ENCODE measurements around the gene MAP3K5.
A peak's percentile ranks its signal among the peaks of the same experiment; 100 is the strongest.

The MAP3K5 gene

DNA sequence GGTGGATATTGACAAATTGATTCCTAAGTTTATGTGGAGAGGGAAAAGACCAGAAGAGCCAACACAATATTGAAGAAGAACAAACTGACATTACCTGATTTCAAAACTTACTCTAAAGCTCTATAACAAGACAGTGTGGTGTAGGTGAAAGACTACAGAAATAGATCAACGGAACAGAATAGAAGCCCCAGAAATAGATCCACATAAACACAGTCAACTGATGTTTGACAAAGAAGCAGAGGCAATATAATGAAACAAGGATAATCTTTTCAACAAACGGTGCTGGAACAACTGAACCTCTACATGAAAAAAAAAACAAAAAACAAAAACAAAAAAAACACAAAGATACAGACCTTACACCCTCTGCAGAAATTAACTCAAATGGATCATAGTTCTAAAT, 50.2 kb downstream of the MAP3K5 start:
- no peaks in the 10 kb centered on the region for H3K27me3 ChIP-seq
- TF ChIP-seq, protein P1, sequence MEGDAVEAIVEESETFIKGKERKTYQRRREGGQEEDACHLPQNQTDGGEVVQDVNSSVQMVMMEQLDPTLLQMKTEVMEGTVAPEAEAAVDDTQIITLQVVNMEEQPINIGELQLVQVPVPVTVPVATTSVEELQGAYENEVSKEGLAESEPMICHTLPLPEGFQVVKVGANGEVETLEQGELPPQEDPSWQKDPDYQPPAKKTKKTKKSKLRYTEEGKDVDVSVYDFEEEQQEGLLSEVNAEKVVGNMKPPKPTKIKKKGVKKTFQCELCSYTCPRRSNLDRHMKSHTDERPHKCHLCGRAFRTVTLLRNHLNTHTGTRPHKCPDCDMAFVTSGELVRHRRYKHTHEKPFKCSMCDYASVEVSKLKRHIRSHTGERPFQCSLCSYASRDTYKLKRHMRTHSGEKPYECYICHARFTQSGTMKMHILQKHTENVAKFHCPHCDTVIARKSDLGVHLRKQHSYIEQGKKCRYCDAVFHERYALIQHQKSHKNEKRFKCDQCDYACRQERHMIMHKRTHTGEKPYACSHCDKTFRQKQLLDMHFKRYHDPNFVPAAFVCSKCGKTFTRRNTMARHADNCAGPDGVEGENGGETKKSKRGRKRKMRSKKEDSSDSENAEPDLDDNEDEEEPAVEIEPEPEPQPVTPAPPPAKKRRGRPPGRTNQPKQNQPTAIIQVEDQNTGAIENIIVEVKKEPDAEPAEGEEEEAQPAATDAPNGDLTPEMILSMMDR (IDR thresholded peaks at IDR 0.05), result no peak
- H3K4me1 ChIP-seq (ENCODE audit: control insufficient read depth in 1 of 2, insufficient read depth in 1 of 2, low read depth in 1 of 2, low read length in 1 of 2), result peaks cover 4 to 9% of the 10 kb centered on the region in 2 experiments
- no peaks in the 10 kb centered on the region for H3K36me3 ChIP-seq
- no peak overlapping the region for H3K27ac ChIP-seq
- H3K9me3 ChIP-seq, result no peaks in the 10 kb centered on the region
- H3K4me3 ChIP-seq (ENCODE audit: low read depth in 1 of 2, low read length in 1 of 2), result no peak overlapping the region

DNA sequence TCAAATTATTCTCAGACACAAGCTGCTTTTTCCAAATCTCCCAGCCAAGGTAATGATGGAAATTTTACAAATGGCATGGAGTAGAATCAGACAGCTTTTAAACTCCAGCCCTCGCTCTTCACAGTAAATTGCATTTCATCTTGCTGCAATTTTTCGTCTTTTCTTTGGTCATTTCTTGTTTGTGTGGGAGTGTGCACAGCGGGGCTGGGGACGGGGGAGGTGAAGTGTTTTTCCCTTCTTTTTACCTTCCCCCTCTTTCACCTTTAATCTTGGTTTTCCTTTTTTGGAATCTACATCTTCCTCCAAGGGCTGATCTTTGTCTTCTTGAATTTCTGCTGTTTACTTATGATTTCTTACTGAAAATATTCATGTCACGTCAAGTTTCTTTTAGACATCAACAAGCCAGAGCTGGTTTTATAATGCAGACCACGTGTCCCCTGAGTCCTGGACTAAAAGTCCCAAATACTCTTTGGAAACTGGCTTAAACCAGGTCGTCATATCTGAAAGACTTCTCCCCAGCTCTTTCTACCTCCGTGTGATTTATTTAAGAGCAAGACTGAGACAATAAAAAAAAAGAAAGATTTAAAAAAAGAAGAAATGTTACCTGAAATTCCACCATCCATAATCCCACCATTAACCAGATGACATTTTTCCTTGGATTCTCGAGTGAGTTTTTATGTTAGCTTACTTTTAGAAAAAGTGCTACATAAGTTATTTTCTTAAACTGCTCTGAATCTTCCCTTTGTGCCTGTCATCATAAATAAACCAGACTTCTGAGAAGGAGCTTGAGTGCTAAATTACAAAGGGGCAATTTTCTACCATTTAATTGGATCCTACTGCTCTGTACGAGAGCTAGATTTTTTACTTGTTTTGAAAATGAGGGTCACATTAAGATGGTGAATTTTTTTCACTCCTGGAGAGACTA, 52.0 kb downstream of the MAP3K5 start:
- Histone ChIP-seq H3K27me3 (no peaks in the 10 kb centered on the region), H3K4me1 (ENCODE audit: control insufficient read depth in 1 of 2, insufficient read depth in 1 of 2, low read depth in 1 of 2, low read length in 1 of 2) (peaks cover 4 to 9% of the 10 kb centered on the region in 2 experiments), H3K4me3 (ENCODE audit: low read depth in 1 of 2, low read length in 1 of 2) (no peak overlapping the region), H3K9me3 (no peaks in the 10 kb centered on the region), H3K27ac (no peak overlapping the region), H3K36me3 (no peaks in the 10 kb centered on the region)
- TF ChIP-seq, protein P1 (IDR thresholded peaks at IDR 0.05), result no peak

DNA sequence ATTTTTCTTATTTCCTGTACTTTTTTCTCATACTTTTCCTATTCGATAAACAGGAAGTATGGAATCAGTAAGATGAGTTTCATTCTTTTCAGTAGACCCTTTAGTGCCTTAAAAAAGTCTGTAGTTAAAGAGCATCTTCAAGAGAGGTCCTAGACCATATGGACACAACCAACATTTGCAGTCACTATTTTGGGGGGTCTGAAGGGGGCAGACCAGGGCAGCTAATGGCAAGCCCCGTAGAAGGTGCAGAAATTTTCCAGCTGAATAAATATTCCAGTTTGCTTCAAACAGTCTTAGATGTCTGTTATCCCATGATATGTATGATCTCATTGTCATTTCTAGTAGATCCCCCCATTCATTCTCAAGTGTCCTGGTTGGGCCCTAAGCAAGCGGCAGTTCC, 52.8 kb downstream of the MAP3K5 start:
- Histone ChIP-seq H3K27ac (no peak overlapping the region), H3K36me3 (no peaks in the 10 kb centered on the region), H3K27me3 (no peaks in the 10 kb centered on the region), H3K9me3 (no peaks in the 10 kb centered on the region), H3K4me1 (ENCODE audit: control insufficient read depth in 1 of 2, insufficient read depth in 1 of 2, low read depth in 1 of 2, low read length in 1 of 2) (peaks cover 4 to 9% of the 10 kb centered on the region in 2 experiments), H3K4me3 (ENCODE audit: low read depth in 1 of 2, low read length in 1 of 2) (no peak overlapping the region)
- TF ChIP-seq, protein P1 (IDR thresholded peaks at IDR 0.05), result no peak

DNA sequence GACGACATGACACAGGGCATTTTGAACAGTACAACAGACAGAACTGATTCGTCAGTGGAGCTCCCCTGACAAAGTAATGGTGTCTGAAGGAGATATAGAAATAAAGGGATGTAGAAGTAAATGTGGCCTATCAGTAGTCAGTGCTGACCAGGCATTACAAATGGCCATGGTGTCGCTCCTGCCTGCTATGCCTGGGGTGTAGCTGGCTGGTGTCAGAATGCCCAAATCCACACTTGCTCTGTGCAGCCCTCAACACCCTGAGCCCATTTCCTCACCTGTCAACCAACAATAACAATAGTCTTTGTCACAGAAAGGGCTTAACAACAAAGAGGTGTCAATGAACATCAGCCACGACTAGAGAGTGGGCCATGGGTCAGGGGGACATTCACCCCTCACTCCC, 53.2 kb downstream of the MAP3K5 start:
- H3K4me1 ChIP-seq (ENCODE audit: control insufficient read depth in 1 of 2, insufficient read depth in 1 of 2, low read depth in 1 of 2, low read length in 1 of 2), result peaks cover 4 to 9% of the 10 kb centered on the region in 2 experiments
- TF ChIP-seq, protein P1 (IDR thresholded peaks at IDR 0.05), result no peak

DNA sequence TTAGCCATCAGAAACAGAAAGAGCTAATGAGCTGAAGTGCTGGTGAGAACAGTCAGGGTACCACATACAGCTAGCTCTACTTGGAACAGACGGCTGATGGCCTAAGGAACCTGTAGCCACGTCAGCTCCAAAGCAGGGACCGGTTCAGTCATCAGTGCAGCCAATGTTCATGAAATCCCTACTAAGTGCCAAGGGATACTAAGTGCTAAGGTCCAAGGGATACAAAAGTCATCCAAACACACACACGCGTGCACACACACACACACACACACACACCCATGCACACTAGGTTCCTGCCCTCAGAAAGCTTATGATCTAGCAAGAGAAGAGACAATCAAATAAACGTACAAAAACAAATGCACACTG, 53.6 kb downstream of the MAP3K5 start:
- Histone ChIP-seq H3K4me3 (ENCODE audit: low read depth in 1 of 2, low read length in 1 of 2) (no peak overlapping the region), H3K4me1 (ENCODE audit: control insufficient read depth in 1 of 2, insufficient read depth in 1 of 2, low read depth in 1 of 2, low read length in 1 of 2) (peaks cover 4 to 9% of the 10 kb centered on the region in 2 experiments), H3K9me3 (no peaks in the 10 kb centered on the region), H3K27ac (peak overlapping the region; percentile 33), H3K27me3 (no peaks in the 10 kb centered on the region), H3K36me3 (no peaks in the 10 kb centered on the region)
- TF ChIP-seq, protein P1 (IDR thresholded peaks at IDR 0.05), result no peak

More for the DNA sequence above, 53.2 kb downstream of the MAP3K5 start:
- Histone ChIP-seq H3K27me3 (no peaks in the 10 kb centered on the region), H3K36me3 (no peaks in the 10 kb centered on the region), H3K4me3 (ENCODE audit: low read depth in 1 of 2, low read length in 1 of 2) (no peak overlapping the region), H3K9me3 (no peaks in the 10 kb centered on the region), H3K27ac (no peak overlapping the region)

All from neutrophil (primary cell).